ENCODE results near the gene PPP2R5E.

PPP2R5E gene

GRCh38 chr14:63362389-63362819 is 180.8 kb downstream of the PPP2R5E start:
- DNase-seq: no peak

DNA sequence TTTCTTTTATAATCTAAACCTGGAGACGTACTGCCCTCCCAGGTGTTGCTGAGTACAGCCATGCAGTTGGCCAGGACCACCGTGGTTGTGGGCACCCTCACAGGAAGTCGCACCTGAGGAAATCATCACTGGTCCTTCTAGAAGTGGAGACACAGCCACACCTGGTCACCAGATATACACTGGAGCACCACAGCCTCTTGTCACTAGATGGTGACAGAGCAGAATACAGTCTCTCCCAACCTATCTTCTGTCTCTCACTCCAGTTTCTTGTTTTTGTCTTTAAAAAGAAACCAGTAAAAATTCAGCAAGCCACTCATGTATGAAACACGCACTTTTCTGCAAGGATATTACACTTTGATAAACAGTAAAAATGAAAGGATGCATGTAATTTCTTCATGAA is 181.4 kb downstream of the PPP2R5E start:
- DNase-seq: no peak

DNA sequence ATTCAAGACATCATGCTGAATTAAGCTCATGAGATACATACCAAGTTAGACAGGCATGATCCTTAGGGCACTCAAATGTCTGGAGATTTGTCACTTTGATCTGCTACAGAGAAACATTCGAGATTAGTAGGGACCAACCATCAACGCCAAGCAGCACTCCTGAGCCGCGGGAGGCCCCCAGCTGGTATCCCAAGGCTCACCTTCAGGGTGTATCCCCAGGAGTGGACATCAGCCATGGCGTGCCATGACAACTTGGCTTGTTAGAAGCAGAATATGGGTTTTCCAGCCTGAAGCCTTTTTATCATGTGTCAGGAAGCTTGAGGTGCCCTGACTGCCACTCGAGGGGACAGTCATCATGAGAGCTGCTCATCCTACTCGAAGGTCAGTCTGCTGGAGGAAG is 185.3 kb downstream of the PPP2R5E start:
- DNase-seq: no peak

GRCh38 chr14:63345826-63346225 is 197.4 kb downstream of the PPP2R5E start:
- no peak for DNase-seq

GRCh38 chr14:63344336-63344735 is 198.8 kb downstream of the PPP2R5E start:
- no peak for DNase-seq

DNA sequence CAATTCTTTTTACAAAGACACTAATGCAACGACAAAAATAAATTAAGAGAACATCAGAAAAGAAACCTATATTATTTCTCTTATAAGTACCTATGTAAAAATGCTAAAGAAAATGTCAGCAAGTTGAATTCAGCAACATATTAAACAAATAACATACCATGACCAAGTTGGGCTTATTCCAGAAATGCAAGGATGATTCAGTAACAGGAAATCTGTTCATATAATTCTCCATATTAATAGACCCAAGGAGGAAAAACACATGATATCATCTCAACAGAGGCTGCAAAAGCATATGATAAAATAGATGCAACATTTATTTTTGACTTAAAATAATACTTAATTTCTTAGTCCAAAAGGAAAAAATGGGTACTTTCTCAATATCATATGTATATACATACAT is 199.3 kb downstream of the PPP2R5E start:
- no peak for DNase-seq

GRCh38 chr14:63342371-63342770 is 200.8 kb downstream of the PPP2R5E start:
- DNase-seq: no peak

DNA sequence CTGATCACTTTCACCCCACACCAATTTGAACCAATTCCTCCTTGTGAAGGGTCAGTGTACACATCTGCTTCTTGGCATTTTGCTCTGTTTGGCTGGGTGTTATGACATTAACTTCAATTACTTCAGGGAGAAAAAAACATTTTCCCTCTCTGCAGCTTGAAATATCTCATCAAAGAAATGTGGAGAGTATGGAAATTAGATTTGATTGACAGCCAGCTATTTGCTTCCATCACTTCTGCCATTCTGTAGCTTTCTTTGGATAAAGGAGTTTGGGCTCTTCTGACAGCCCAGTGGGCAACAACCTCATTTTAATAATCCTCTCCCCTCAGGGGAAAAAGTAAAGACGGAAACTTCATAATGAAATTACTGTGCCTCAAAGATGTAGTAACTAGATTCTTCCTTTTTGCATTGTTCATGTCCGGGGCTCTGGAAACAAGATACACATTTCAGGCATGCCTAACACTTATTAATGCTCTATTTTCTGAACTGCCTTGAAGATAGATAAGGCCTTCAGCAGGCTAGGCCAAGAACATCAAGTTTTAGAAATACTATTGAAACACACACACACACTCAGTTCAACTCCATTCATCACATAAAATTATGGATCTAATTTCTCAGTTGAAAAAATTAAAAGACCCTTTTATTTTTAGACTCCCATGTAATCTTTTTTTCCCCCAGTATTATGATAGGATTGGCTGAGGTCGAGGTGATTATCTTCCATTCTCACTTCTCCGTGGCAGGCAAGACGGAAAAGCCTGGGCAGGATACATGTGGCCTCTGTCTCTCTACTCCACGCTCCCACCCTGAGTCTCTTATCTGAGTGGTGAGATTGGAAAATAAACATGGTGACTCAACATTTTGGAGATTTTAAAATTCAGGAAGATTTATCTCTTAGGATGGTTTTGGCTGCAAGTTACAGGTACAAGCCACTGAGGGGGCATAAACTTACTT is 214.1 kb downstream of the PPP2R5E start:
- DNase-seq: no peak

- DNase-seq: no peak
Measured at GRCh38 chr14:63326840-63327239, 216.3 kb downstream of the PPP2R5E start.

DNA sequence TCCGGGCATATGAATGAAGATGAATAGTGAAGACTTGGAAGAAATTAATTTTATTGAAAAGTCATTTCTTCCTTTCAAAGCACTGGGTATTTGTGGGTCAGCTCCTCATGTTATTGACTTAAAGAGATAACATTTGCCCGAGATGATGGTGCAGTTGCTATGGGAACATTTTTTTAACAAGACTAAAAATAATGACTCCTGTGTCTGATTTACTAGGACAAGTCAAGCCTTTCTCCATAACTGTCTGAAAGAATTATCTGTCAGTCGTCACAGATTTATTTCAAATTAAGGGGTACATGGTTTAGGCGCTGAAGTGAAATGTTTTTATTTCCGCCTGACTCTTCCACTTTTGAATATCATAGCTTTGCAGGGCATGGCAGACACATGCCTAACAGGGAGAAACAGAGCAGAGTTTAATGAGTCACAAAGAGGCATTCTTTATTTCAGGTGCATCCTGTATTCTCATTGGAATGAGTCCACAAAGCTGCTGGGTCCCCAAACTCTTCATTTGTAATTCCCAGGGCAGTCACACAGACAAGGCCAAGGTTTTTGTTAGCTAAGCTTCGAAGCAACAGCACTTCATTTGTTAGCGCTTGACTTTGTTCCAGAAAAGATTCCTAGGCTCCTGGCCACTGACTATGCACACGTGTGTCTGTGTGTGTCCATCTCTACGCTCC is 220.1 kb downstream of the PPP2R5E start:
- no peak for DNase-seq

- no peak for DNase-seq
Measured at GRCh38 chr14:63322472-63322871, 220.7 kb downstream of the PPP2R5E start.
